NCI-H82 (cell line): Measurements from ENCODE around the gene BRD2.

Experiments used
- DNase-seq: peaks from one replicate; lab custom pipeline; 2025; lab: John Stamatoyannopoulos, UW

Gene BRD2

GRCh38 chr6:32993363-32993973 lies 25.1 kb downstream of the BRD2 start:
- DNase-seq, result no peak

GRCh38 chr6:32995448-32995847 lies 27.1 kb downstream of the BRD2 start:
- DNase-seq, result peak; percentile 56

- DNase-seq, result peak; percentile 59
These were observed 31.7 kb downstream of the BRD2 start for GRCh38 chr6:33000055-33000454.

- no peak for DNase-seq
These were observed 33.3 kb downstream of the BRD2 start for GRCh38 chr6:33001685-33002084.

GRCh38 chr6:33004940-33005339 lies 36.5 kb downstream of the BRD2 start:
- DNase-seq, result no peak

- no peak for DNase-seq
These were observed 39.5 kb downstream of the BRD2 start for GRCh38 chr6:33007831-33008400.

GRCh38 chr6:33008944-33009861 lies 40.8 kb downstream of the BRD2 start, which contains the start of gene HLA-DOA:
HLA-DOA (minus strand) TSS chr6:33009591.
- DNase-seq, result peak; percentile 54

GRCh38 chr6:33010356-33010755 lies 42.0 kb downstream of the BRD2 start:
- DNase-seq, result no peak

- DNase-seq, result peak; percentile 21
These were observed 45.2 kb downstream of the BRD2 start for GRCh38 chr6:33013608-33014007.

GRCh38 chr6:33014841-33015634 lies 46.6 kb downstream of the BRD2 start:
- DNase-seq, result peak; percentile 88

GRCh38 chr6:33015798-33016197 lies 47.4 kb downstream of the BRD2 start:
- DNase-seq, result no peak

- DNase-seq, result no peak
These were observed 48.6 kb downstream of the BRD2 start for GRCh38 chr6:33017018-33017417.

- DNase-seq, result no peak
These were observed 49.4 kb downstream of the BRD2 start for GRCh38 chr6:33017694-33018353.

- no peak for DNase-seq
These were observed 50.0 kb downstream of the BRD2 start for GRCh38 chr6:33018418-33018817.

GRCh38 chr6:33018904-33019303 lies 50.5 kb downstream of the BRD2 start:
- DNase-seq, result no peak

GRCh38 chr6:33019372-33019771 lies 51.0 kb downstream of the BRD2 start:
- DNase-seq, result no peak

GRCh38 chr6:33021917-33022316 lies 53.5 kb downstream of the BRD2 start:
- no peak for DNase-seq

- DNase-seq, result no peak
These were observed 55.1 kb downstream of the BRD2 start for GRCh38 chr6:33023536-33023935.

GRCh38 chr6:33024521-33024920 lies 56.1 kb downstream of the BRD2 start:
- no peak for DNase-seq

GRCh38 chr6:33028220-33028849 lies 59.9 kb downstream of the BRD2 start:
- no peak for DNase-seq
